ENCODE measurements around the gene PHF3. TPM values are rescaled to one million over a fixed set of nuclear protein-coding genes. Genes with fewer than 3 reads are reported as not detected.

The PHF3 gene
- polyA plus RNA-seq, 2 of the 4 experiments (the other 2 are of a cell fraction) = 13.9 to 28.4 TPM

DNA sequence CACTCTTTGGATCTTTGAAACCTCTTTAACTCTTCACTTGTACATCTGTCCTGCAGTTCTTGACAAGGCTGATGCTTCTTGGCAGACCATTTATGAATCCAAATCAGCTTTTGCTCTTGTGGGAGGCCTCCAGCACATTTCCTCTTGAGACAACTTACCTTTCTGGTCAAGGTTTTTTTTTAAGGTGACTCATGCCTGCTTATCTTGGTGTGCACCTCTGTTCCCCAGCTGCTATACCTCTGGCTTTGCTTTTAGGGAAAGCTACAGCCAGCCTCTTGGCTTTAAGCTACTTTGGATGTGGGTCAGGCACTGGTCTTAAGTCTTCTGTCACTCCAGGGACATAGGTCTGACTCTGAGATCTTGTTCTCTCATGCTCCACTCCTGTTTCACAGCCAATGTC lies 106.5 kb downstream of the PHF3 start:
- POLR2A ChIA-PET = no interaction called here
- no peak for FAIRE-seq
- Histone ChIP-seq H3K9me3 (no peaks in the 10 kb centered on the region), H3K4me2 (no peak overlapping the region), H3K4me1 (peaks cover 5% of the 10 kb centered on the region; the same call in 1 of the 3 replicates), H3K4me3 (no peak overlapping the region), H3K27ac (no peak overlapping the region)
- TF ChIP-seq SREBF2 (IDR thresholded peaks at IDR 0.05) = no peak
- TF ChIP-seq RNF2 (IDR thresholded peaks at IDR 0.05; ENCODE audit: borderline replicate concordance, low read depth) = no peak
- TF ChIP-seq, protein P1, sequence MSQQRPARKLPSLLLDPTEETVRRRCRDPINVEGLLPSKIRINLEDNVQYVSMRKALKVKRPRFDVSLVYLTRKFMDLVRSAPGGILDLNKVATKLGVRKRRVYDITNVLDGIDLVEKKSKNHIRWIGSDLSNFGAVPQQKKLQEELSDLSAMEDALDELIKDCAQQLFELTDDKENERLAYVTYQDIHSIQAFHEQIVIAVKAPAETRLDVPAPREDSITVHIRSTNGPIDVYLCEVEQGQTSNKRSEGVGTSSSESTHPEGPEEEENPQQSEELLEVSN (IDR thresholded peaks at IDR 0.05; ENCODE audit: borderline replicate concordance, low read depth) = no peak
- no peak for TF ChIP-seq RAD21 (conservative IDR thresholded peaks at IDR 0.05 in 1 of 2, IDR thresholded peaks at IDR 0.05 in 1 of 2)
- no peak for TF ChIP-seq JUNB (IDR thresholded peaks at IDR 0.05)
- no peak for TF ChIP-seq RCOR1 (IDR thresholded peaks at IDR 0.05; ENCODE audit: low read depth, low read length)
- no peak for TF ChIP-seq HEYL (CRISPR knock-in tag; IDR thresholded peaks at IDR 0.05)
- no peak for TF ChIP-seq SMC3 (IDR thresholded peaks at IDR 0.05)
- TF ChIP-seq, protein P2, sequence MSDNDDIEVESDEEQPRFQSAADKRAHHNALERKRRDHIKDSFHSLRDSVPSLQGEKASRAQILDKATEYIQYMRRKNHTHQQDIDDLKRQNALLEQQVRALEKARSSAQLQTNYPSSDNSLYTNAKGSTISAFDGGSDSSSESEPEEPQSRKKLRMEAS (IDR thresholded peaks at IDR 0.05) = no peak
- TF ChIP-seq GATA3 (IDR thresholded peaks at IDR 0.05; ENCODE audit: borderline replicate concordance) = no peak
- TF ChIP-seq EHF (CRISPR knock-in tag; IDR thresholded peaks at IDR 0.05) = no peak
- TF ChIP-seq, protein P3, sequence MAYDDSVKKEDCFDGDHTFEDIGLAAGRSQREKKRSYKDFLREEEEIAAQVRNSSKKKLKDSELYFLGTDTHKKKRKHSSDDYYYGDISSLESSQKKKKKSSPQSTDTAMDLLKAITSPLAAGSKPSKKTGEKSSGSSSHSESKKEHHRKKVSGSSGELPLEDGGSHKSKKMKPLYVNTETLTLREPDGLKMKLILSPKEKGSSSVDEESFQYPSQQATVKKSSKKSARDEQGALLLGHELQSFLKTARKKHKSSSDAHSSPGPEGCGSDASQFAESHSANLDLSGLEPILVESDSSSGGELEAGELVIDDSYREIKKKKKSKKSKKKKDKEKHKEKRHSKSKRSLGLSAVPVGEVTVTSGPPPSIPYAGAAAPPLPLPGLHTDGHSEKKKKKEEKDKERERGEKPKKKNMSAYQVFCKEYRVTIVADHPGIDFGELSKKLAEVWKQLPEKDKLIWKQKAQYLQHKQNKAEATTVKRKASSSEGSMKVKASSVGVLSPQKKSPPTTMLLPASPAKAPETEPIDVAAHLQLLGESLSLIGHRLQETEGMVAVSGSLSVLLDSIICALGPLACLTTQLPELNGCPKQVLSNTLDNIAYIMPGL (CRISPR knock-in tag; IDR thresholded peaks at IDR 0.05; ENCODE audit: borderline replicate concordance) = no peak
- TF ChIP-seq, protein P4, sequence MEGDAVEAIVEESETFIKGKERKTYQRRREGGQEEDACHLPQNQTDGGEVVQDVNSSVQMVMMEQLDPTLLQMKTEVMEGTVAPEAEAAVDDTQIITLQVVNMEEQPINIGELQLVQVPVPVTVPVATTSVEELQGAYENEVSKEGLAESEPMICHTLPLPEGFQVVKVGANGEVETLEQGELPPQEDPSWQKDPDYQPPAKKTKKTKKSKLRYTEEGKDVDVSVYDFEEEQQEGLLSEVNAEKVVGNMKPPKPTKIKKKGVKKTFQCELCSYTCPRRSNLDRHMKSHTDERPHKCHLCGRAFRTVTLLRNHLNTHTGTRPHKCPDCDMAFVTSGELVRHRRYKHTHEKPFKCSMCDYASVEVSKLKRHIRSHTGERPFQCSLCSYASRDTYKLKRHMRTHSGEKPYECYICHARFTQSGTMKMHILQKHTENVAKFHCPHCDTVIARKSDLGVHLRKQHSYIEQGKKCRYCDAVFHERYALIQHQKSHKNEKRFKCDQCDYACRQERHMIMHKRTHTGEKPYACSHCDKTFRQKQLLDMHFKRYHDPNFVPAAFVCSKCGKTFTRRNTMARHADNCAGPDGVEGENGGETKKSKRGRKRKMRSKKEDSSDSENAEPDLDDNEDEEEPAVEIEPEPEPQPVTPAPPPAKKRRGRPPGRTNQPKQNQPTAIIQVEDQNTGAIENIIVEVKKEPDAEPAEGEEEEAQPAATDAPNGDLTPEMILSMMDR (IDR thresholded peaks at IDR 0.05) = no peak
- TF ChIP-seq ESRRA (IDR thresholded peaks at IDR 0.05; ENCODE audit: borderline replicate concordance, low read length) = no peak
- TF ChIP-seq ZSCAN20 (CRISPR knock-in tag; IDR thresholded peaks at IDR 0.05) = no peak
- no peak for TF ChIP-seq HOXB5 (CRISPR knock-in tag; IDR thresholded peaks at IDR 0.05)
- TF ChIP-seq POLR2AphosphoS2 (conservative IDR thresholded peaks at IDR 0.05; ENCODE audit: low read length) = no peak
- CTCF ChIA-PET = no interaction called here
- no peak for DNase-seq (ENCODE audit: low read depth in 1 of 2, low spot score in 1 of 2)
- no peak for ATAC-seq

DNA sequence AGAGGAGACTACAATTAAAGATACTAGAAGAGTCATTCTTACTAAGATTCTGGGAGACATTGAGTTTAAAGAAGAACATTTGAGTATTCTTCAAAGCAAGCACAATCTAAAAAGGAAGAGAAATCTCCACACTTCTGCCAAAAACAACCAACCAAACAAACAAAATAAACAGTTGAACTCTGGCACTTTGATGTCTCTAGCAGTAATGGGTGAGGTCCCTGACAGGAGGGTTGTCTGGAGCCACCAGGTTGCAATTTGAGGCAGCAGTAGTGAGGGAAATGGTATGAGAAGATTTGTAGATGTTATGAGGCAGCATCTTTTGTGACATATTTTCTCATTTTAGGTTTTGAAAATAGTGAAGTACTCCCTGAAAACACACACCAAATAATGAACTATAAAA lies 108.1 kb downstream of the PHF3 start:
- TF ChIP-seq HDAC2 (IDR thresholded peaks at IDR 0.05) (no peak), CHD4 (IDR thresholded peaks at IDR 0.05; ENCODE audit: borderline replicate concordance) (no peak)
- H3K4me3 ChIP-seq = no peak overlapping the region
- CTCF ChIA-PET = interaction anchor here (0.6 kb wide), 1 partner anchor 345 kb away, joined by 4 read pairs; no protein-coding TSS in a partner anchor
- POLR2A ChIA-PET = no interaction called here
- H3K4me1 ChIP-seq = peaks cover 5% of the 10 kb centered on the region; the same call in 1 of the 3 replicates
- no peaks in the 10 kb centered on the region for H3K9me3 ChIP-seq
- H3K4me2 ChIP-seq = no peak overlapping the region
- no peak overlapping the region for H3K27ac ChIP-seq
- FAIRE-seq (no peak), ATAC-seq (no peak), DNase-seq (ENCODE audit: low read depth in 1 of 2, low spot score in 1 of 2) (no peak)

DNA sequence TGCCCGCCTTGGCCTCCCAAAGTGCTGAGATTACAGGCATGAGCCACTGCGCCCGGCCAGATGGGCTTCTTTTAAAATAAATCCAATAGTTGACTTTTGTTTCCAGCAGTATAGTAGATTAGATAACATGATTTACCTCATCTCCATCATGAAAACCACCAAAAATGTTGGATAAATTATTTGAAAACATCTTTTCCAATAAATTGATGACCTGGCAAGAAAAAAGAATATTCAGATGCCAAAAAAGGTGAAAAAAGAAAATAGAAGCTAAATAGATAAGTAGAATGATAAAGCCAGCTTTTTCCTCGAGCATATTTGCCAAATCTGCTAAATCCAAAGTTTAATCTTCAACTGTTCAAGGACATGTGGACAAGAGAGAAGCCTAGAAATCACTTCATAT lies 109.2 kb downstream of the PHF3 start:
- ChIA-PET POLR2A (no interaction called here), CTCF (no interaction called here)
- ATAC-seq = no peak
- no peak for DNase-seq (ENCODE audit: low read depth in 1 of 2, low spot score in 1 of 2)
- FAIRE-seq = no peak
- TF ChIP-seq MAFK (IDR thresholded peaks at IDR 0.05; ENCODE audit: partially characterized antibody) = peak; percentile 65
- TF ChIP-seq, protein P5, sequence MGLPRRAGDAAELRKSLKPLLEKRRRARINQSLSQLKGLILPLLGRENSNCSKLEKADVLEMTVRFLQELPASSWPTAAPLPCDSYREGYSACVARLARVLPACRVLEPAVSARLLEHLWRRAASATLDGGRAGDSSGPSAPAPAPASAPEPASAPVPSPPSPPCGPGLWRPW (IDR thresholded peaks at IDR 0.05) = no peak
- WGBS (ENCODE audit: missing lambda C conversion rate) = 66% methylated on average over 4 of the region's 4 CpGs
- Histone ChIP-seq H3K4me3 (no peak overlapping the region), H3K4me2 (no peak overlapping the region), H3K27ac (no peak overlapping the region), H3K9me3 (no peaks in the 10 kb centered on the region), H3K4me1 (peaks cover 5% of the 10 kb centered on the region; the same call in 1 of the 3 replicates)
